OCI-LY7 (cell line): ENCODE results near the gene SLAMF7. TPM values are rescaled to one million over a fixed set of nuclear protein-coding genes. Genes with fewer than 3 reads are reported as not detected.

ENCODE experiments used
- BruUV-seq: library from RNA; stranded (reverse); fragments of 400-500 nt; replicated peaks from 2 replicates; lab custom pipeline; 2021; lab: Mats Ljungman, UMichigan
- CTCF ChIA-PET: fragments of 300-600 bp; sonication (Branson Sonifier 250); formaldehyde crosslinking; loops from one replicate; lab custom pipeline; 2022; ENCODE audit warnings: antibody characterized with exemption; ENCODE audit not compliant: unreplicated experiment; lab: Charles Lee
- POLR2A ChIA-PET: fragments of 300-600 bp; sonication (Branson Sonifier 250); formaldehyde crosslinking; loops from one replicate; lab custom pipeline; 2022; ENCODE audit warnings: antibody characterized with exemption; lab: Charles Lee
- DNase-seq: peaks from one replicate; pipeline ENCODE4 v3.0.0-alpha.2; 2015; ENCODE audit warnings: low spot score
- H2AFZ ChIP-seq: fragments of 200-600 bp; sonication (generic), shearing (Covaris generic); 2 replicates; pipeline ENCODE4 v1.6.1; 2014; ENCODE audit warnings: mild to moderate bottlenecking, antibody characterized with exemption, low read length, moderate library complexity
- H3K27ac ChIP-seq: fragments of 200-600 bp; sonication (generic); 2 replicates; pipeline ENCODE4 v1.5.1; 2014; ENCODE audit warnings: mixed run types, low read depth, mild to moderate bottlenecking, moderate library complexity, low read length, inconsistent platforms; ENCODE audit not compliant: poor library complexity, severe bottlenecking
- H3K36me3 ChIP-seq: fragments of 200-600 bp; sonication (generic); 2 replicates; pipeline ENCODE4 v1.6.1; 2014; ENCODE audit warnings: mild to moderate bottlenecking, antibody characterized with exemption, low read length, moderate library complexity, mixed read lengths; ENCODE audit not compliant: insufficient read depth
- H3K4me1 ChIP-seq: fragments of 200-600 bp; sonication (generic); 2 replicates; pipeline ENCODE4 v1.5.1; 2014; ENCODE audit warnings: mild to moderate bottlenecking, low read length; ENCODE audit not compliant: insufficient read depth, poor library complexity, severe bottlenecking
- H3K4me2 ChIP-seq: fragments of 200-600 bp; sonication (generic); 2 replicates; pipeline ENCODE4 v1.6.1; 2014; ENCODE audit warnings: mild to moderate bottlenecking, low read length
- H3K4me3 ChIP-seq: fragments of 200-600 bp; sonication (generic); 2 replicates; pipeline ENCODE4 v1.5.1; 2014; ENCODE audit warnings: mild to moderate bottlenecking, low read depth, low read length; ENCODE audit not compliant: poor library complexity, severe bottlenecking
- H3K79me2 ChIP-seq: fragments of 200-600 bp; sonication (generic); 2 replicates; pipeline ENCODE4 v1.6.1; 2016; ENCODE audit warnings: low read depth, mild to moderate bottlenecking, low read length, moderate library complexity, mixed read lengths; ENCODE audit not compliant: insufficient read depth
- H3K9me2 ChIP-seq: fragments of 200-600 bp; sonication (generic); 2 replicates; pipeline ENCODE4 v1.6.1; 2016; ENCODE audit warnings: mild to moderate bottlenecking, low read length, mixed read lengths; ENCODE audit not compliant: insufficient read depth
- H3K9me3 ChIP-seq: fragments of 200-600 bp; sonication (generic); 2 replicates; pipeline ENCODE4 v1.6.1; 2014; ENCODE audit warnings: mild to moderate bottlenecking, mixed run types, low read length, mixed read lengths
- H4K20me1 ChIP-seq: fragments of 200-600 bp; sonication (generic); 2 replicates; pipeline ENCODE4 v1.6.1; 2014; ENCODE audit warnings: mild to moderate bottlenecking, antibody characterized with exemption, low read length, moderate library complexity, mixed read lengths; ENCODE audit not compliant: insufficient read depth
- EZH2phosphoT487 ChIP-seq: fragments of 200-600 bp; sonication (generic); IDR thresholded peaks from 2 replicates; pipeline ENCODE4 v1.6.1; 2018; ENCODE audit warnings: low read depth, borderline replicate concordance, mild to moderate bottlenecking, mixed run types, antibody characterized with exemption, low read length, moderate library complexity, mixed read lengths
- intact Hi-C: fragments of 100-400 bp; cut with micrococcal nuclease; formaldehyde crosslinking; loops from one replicate; pipeline ENCODE4 v1.10.0; 2022; ENCODE audit not compliant: unreplicated experiment
- total RNA-seq, 2 experiments: library from RNA; depleted of rRNA in 1 of 2; stranded (reverse); fragments of >200 nt in 1 of 2; shearing (Covaris generic) in 1 of 2; gene quantifications; 2 replicates each; pipeline ENCODE4 v1.2.3, GENCODE V29; 2014 to 2022
- TF ChIP-seq, protein P1 (sequence below): fragments of 200-600 bp; sonication (generic); conservative IDR thresholded peaks from 2 replicates; pipeline ENCODE4 v1.5.1; 2014; ENCODE audit warnings: mild to moderate bottlenecking, antibody characterized with exemption, low read length, moderate library complexity, mixed read lengths

Gene SLAMF7
- total RNA-seq, 2 experiments from 2014 or later: not detected

DNA sequence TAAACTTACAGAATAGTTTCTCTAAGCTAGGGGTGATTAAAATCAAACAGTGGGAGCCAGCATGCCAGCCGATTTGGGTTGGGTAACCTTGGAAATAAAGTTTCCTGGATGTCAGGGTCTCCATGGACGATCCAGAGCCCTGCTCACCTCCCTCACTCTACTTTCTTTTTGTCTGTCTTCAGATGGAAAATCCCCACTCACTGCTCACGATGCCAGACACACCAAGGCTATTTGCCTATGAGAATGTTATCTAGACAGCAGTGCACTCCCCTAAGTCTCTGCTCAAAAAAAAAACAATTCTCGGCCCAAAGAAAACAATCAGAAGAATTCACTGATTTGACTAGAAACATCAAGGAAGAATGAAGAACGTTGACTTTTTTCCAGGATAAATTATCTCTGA, 13.9 kb downstream of the SLAMF7 start:
- ChIA-PET CTCF (no interaction called here), POLR2A (interaction anchor here (1.3 kb wide), 1 partner anchor 10 kb away, joined by 4 read pairs; no protein-coding TSS in a partner anchor)

DNA sequence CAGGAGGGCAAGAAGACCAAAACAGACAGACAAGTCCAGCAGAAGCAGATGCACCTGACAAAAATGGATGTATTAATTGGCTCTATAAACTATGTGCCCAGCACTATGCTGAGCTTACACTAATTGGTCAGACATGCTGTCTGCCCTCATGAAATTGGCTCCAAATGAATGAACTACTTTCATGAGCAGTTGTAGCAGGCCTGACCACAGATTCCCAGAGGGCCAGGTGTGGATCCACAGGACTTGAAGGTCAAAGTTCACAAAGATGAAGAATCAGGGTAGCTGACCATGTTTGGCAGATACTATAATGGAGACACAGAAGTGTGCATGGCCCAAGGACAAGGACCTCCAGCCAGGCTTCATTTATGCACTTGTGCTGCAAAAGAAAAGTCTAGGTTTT, 14.5 kb downstream of the SLAMF7 start:
- no TSS peak for BruUV-seq
- CTCF ChIA-PET: no interaction called here

More for the DNA sequence above, 13.9 kb downstream of the SLAMF7 start:
- no peak for TF ChIP-seq EZH2phosphoT487
- TF ChIP-seq, protein P1, sequence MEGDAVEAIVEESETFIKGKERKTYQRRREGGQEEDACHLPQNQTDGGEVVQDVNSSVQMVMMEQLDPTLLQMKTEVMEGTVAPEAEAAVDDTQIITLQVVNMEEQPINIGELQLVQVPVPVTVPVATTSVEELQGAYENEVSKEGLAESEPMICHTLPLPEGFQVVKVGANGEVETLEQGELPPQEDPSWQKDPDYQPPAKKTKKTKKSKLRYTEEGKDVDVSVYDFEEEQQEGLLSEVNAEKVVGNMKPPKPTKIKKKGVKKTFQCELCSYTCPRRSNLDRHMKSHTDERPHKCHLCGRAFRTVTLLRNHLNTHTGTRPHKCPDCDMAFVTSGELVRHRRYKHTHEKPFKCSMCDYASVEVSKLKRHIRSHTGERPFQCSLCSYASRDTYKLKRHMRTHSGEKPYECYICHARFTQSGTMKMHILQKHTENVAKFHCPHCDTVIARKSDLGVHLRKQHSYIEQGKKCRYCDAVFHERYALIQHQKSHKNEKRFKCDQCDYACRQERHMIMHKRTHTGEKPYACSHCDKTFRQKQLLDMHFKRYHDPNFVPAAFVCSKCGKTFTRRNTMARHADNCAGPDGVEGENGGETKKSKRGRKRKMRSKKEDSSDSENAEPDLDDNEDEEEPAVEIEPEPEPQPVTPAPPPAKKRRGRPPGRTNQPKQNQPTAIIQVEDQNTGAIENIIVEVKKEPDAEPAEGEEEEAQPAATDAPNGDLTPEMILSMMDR: no peak
- H3K27ac ChIP-seq: no peak overlapping the region
- H3K4me1 ChIP-seq: peaks cover 6% of the 10 kb centered on the region
- H3K9me2 ChIP-seq: no peaks in the 10 kb centered on the region
- no peak overlapping the region for H3K4me2 ChIP-seq
- no peaks in the 10 kb centered on the region for H3K36me3 ChIP-seq
- H3K9me3 ChIP-seq: no peaks in the 10 kb centered on the region
- H4K20me1 ChIP-seq: no peaks in the 10 kb centered on the region
- H3K4me3 ChIP-seq: no peak overlapping the region
- intact Hi-C loops: no loop called here
- BruUV-seq: no TSS peak
- DNase-seq: no peak
- H3K79me2 ChIP-seq: no peaks in the 10 kb centered on the region
- no peak overlapping the region for H2AFZ ChIP-seq

DNA sequence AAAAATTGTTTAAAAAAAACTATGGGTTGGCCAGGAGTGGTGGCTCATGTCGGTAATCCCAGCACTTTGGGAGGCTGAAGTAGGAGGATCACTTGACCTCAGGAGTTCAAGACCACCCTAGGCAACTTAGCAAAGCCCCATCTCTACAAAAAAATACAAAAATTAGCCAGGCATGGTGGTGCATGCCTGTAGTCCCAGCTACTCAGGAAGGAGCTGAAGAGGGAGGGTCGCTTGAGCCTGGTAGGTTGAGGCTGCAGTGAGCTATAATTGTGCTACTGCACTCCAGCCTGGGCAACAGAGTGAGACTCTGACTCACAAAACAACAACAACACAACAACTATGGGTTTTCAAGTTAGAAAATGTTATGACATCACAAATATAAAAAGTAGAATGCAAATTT, 16.4 kb downstream of the SLAMF7 start:
- ChIA-PET CTCF (no interaction called here), POLR2A (interaction anchor here (0.7 to 2.3 kb wide), 4 partner anchors 11 to 100 kb away, joined by 3 to 6 read pairs (median 4); partner anchors contain the start of gene SLAMF7)
- no peaks in the 10 kb centered on the region for H4K20me1 ChIP-seq
- TF ChIP-seq, protein P1: no peak
- no peak for TF ChIP-seq EZH2phosphoT487
- no peak for DNase-seq
- H3K4me3 ChIP-seq: no peak overlapping the region
- peaks cover 6% of the 10 kb centered on the region for H3K4me1 ChIP-seq
- BruUV-seq: no TSS peak
- no peaks in the 10 kb centered on the region for H3K79me2 ChIP-seq
- no peaks in the 10 kb centered on the region for H3K36me3 ChIP-seq
- no peak overlapping the region for H2AFZ ChIP-seq
- no peaks in the 10 kb centered on the region for H3K9me2 ChIP-seq
- no peaks in the 10 kb centered on the region for H3K9me3 ChIP-seq
- intact Hi-C loops: no loop called here
- H3K27ac ChIP-seq: no peak overlapping the region
- no peak overlapping the region for H3K4me2 ChIP-seq

More for the DNA sequence above, 14.5 kb downstream of the SLAMF7 start:
- Histone ChIP-seq H2AFZ (no peak overlapping the region), H3K9me2 (no peaks in the 10 kb centered on the region), H3K9me3 (no peaks in the 10 kb centered on the region), H3K79me2 (no peaks in the 10 kb centered on the region), H3K36me3 (no peaks in the 10 kb centered on the region), H4K20me1 (no peaks in the 10 kb centered on the region), H3K4me3 (no peak overlapping the region), H3K4me1 (peaks cover 6% of the 10 kb centered on the region), H3K4me2 (no peak overlapping the region), H3K27ac (no peak overlapping the region)
- TF ChIP-seq, protein P1: no peak
- no peak for TF ChIP-seq EZH2phosphoT487
- no peak for DNase-seq
- intact Hi-C loops: no loop called here
- POLR2A ChIA-PET: interaction anchor here (0.6 to 0.8 kb wide), 2 partner anchors 17 to 40 kb away, joined by 3 read pairs; no protein-coding TSS in a partner anchor
